CD4-positive, alpha-beta T cell treated with Interleukin-6 for 4 hours (primary cell): Measurements from ENCODE around the gene KRTAP29-1.

Experiments used
- DNase-seq: peaks from one replicate; pipeline ENCODE4 v3.0.0-alpha.2; 2020; ENCODE audit warnings: mixed read lengths

Gene KRTAP29-1

GRCh38 chr17:41327411-41328120 is 24.9 kb upstream of the KRTAP29-1 start:
- DNase-seq, result no peak

GRCh38 chr17:41326173-41327145 is 23.8 kb upstream of the KRTAP29-1 start:
- peak; percentile 54 for DNase-seq

GRCh38 chr17:41325611-41326010 is 23.0 kb upstream of the KRTAP29-1 start:
- no peak for DNase-seq

GRCh38 chr17:41325126-41325525 is 22.5 kb upstream of the KRTAP29-1 start:
- DNase-seq, result no peak

GRCh38 chr17:41324180-41325075 is 21.8 kb upstream of the KRTAP29-1 start:
- DNase-seq, result peak; percentile 55

- DNase-seq, result no peak
Observed at GRCh38 chr17:41322903-41323895, 20.5 kb upstream of the KRTAP29-1 start.

GRCh38 chr17:41322094-41322902 is 19.6 kb upstream of the KRTAP29-1 start:
- peak; percentile 32 for DNase-seq

- DNase-seq, result no peak
Observed at GRCh38 chr17:41318231-41318630, 15.6 kb upstream of the KRTAP29-1 start.

- DNase-seq, result no peak
Observed at GRCh38 chr17:41315814-41316445, 13.3 kb upstream of the KRTAP29-1 start.

GRCh38 chr17:41315204-41315794 is 12.6 kb upstream of the KRTAP29-1 start, which contains the start of gene KRTAP17-1:
Gene KRTAP17-1 (minus strand): TSS chr17:41315710. CDS start chr17:41315650, 60 bp downstream.
- DNase-seq, result no peak

- no peak for DNase-seq
Observed at GRCh38 chr17:41311111-41311510, 8.5 kb upstream of the KRTAP29-1 start.

- peak; percentile 69 for DNase-seq
Observed at GRCh38 chr17:41308918-41309359, 6.3 kb upstream of the KRTAP29-1 start, which contains the start of gene KRTAP16-1. Gene KRTAP16-1 (minus strand): TSS chr17:41309309. CDS start chr17:41309253, 56 bp downstream.

GRCh38 chr17:41308251-41308917 is 5.7 kb upstream of the KRTAP29-1 start:
- DNase-seq, result peak; percentile 89

GRCh38 chr17:41307647-41308046 is 5.0 kb upstream of the KRTAP29-1 start:
- DNase-seq, result no peak

GRCh38 chr17:41304091-41304490 is 1.4 kb upstream of the KRTAP29-1 start:
- no peak for DNase-seq

- no peak for DNase-seq
Observed at GRCh38 chr17:41302981-41303380, 330 bp upstream of the KRTAP29-1 start.

- DNase-seq, result no peak
Observed at GRCh38 chr17:41301204-41301790, 1.4 kb downstream of the KRTAP29-1 start.

- DNase-seq, result no peak
Observed at GRCh38 chr17:41298458-41299135, 4.1 kb downstream of the KRTAP29-1 start.
